GM21528 (cell line): ENCODE results near the gene CACNA1C.

Experiments
- ATAC-seq: cut with Tn5 transposase; IDR thresholded peaks from one replicate; pipeline ENCODE4 v1.9.1; 2021; ENCODE audit warnings: mild to moderate bottlenecking, moderate library complexity; ENCODE audit not compliant: unreplicated experiment, low FRiP score

CACNA1C gene

GRCh38 chr12:2166696-2167095, 113.9 kb downstream of the CACNA1C start:
- ATAC-seq = no peak

- ATAC-seq = no peak
Measured at GRCh38 chr12:2167231-2167630, 114.4 kb downstream of the CACNA1C start.

GRCh38 chr12:2168808-2169207, 116.0 kb downstream of the CACNA1C start:
- no peak for ATAC-seq

- no peak for ATAC-seq
Measured at GRCh38 chr12:2169489-2169888, 116.7 kb downstream of the CACNA1C start.

GRCh38 chr12:2169940-2170339, 117.2 kb downstream of the CACNA1C start:
- ATAC-seq = no peak

- ATAC-seq = no peak
Measured at GRCh38 chr12:2170376-2170775, 117.6 kb downstream of the CACNA1C start.

GRCh38 chr12:2171672-2172426, 119.1 kb downstream of the CACNA1C start:
- ATAC-seq = no peak

- ATAC-seq = no peak
Measured at GRCh38 chr12:2172491-2173214, 119.9 kb downstream of the CACNA1C start.

- ATAC-seq = no peak
Measured at GRCh38 chr12:2173971-2174370, 121.2 kb downstream of the CACNA1C start.

GRCh38 chr12:2177003-2177402, 124.2 kb downstream of the CACNA1C start:
- ATAC-seq = no peak

GRCh38 chr12:2177751-2178150, 125.0 kb downstream of the CACNA1C start:
- no peak for ATAC-seq

- no peak for ATAC-seq
Measured at GRCh38 chr12:2179058-2179457, 126.3 kb downstream of the CACNA1C start.

- no peak for ATAC-seq
Measured at GRCh38 chr12:2179953-2180736, 127.4 kb downstream of the CACNA1C start.

GRCh38 chr12:2180737-2181082, 127.9 kb downstream of the CACNA1C start:
- no peak for ATAC-seq

- ATAC-seq = no peak
Measured at GRCh38 chr12:2183556-2184541, 131.1 kb downstream of the CACNA1C start.

GRCh38 chr12:2185751-2186341, 133.1 kb downstream of the CACNA1C start:
- ATAC-seq = no peak

- no peak for ATAC-seq
Measured at GRCh38 chr12:2187195-2187945, 134.6 kb downstream of the CACNA1C start.

GRCh38 chr12:2190085-2190484, 137.3 kb downstream of the CACNA1C start:
- ATAC-seq = no peak

GRCh38 chr12:2190896-2191533, 138.2 kb downstream of the CACNA1C start:
- no peak for ATAC-seq
